HG02943 (cell line): Measurements from ENCODE around the gene FAM200A.
"Not testable (repeated sequence)": the region's sequence is repeated elsewhere in the genome, so short reads cannot be mapped to it uniquely, and the experiment has no call there.

Source experiments
- ATAC-seq: cut with Tn5 transposase; IDR thresholded peaks from one replicate; pipeline ENCODE4 v1.9.1; 2021; ENCODE audit warnings: mild to moderate bottlenecking, low read depth, moderate library complexity; ENCODE audit not compliant: unreplicated experiment

FAM200A gene

GRCh38 chr7:99504603-99505323 is 47.2 kb downstream of the FAM200A start, which contains the start of gene ZKSCAN5:
TSS of gene ZKSCAN5 (plus strand) at chr7:99504662. CDS start at chr7:99506045, 1,383 bp downstream.
- peak; percentile 73 for ATAC-seq

GRCh38 chr7:99504281-99504602 is 47.7 kb downstream of the FAM200A start:
- no peak for ATAC-seq

- not testable (repeated sequence) for ATAC-seq
These were observed 50.7 kb downstream of the FAM200A start for GRCh38 chr7:99501236-99501635.

GRCh38 chr7:99500637-99501009 is 51.3 kb downstream of the FAM200A start:
- ATAC-seq, result no peak

- peak; percentile 46 for ATAC-seq
These were observed 51.9 kb downstream of the FAM200A start, which contains the start of gene ZNF394 for GRCh38 chr7:99499721-99500636. TSS of gene ZNF394 (minus strand) at chr7:99500281. CDS start at chr7:99500093, 188 bp downstream.

- ATAC-seq, result no peak
These were observed 52.6 kb downstream of the FAM200A start for GRCh38 chr7:99499371-99499720.

GRCh38 chr7:99498546-99498944 is 53.4 kb downstream of the FAM200A start:
- ATAC-seq, result no peak

- ATAC-seq, result no peak
These were observed 54.0 kb downstream of the FAM200A start for GRCh38 chr7:99497766-99498545.
